Left ventricle myocardium inferior (tissue), 1 donor: ENCODE data around the gene EEIG1. TPM values are rescaled to one million over a fixed set of nuclear protein-coding genes. Genes with fewer than 3 reads are reported as not detected.

Experiments
- DNase-seq: peaks from one replicate; pipeline ENCODE4 v3.0.0-alpha.2; 2020
- H3K27ac ChIP-seq: fragments of 200-600 bp; replicated peaks from 2 replicates; pipeline ENCODE4 v1.8.0; 2021
- H3K27me3 ChIP-seq: fragments of 200-600 bp; 2 replicates; pipeline ENCODE4 v1.8.0; 2021; ENCODE audit warnings: low read depth
- H3K36me3 ChIP-seq: fragments of 200-600 bp; 2 replicates; pipeline ENCODE4 v1.8.0; 2021
- H3K4me1 ChIP-seq: fragments of 200-600 bp; 2 replicates; pipeline ENCODE4 v1.8.0; 2021
- H3K4me3 ChIP-seq: fragments of 200-600 bp; 2 replicates; pipeline ENCODE4 v1.8.0; 2021; ENCODE audit warnings: mild to moderate bottlenecking, moderate library complexity
- H3K9me3 ChIP-seq: fragments of 200-600 bp; replicated peaks from 2 replicates; pipeline ENCODE4 v1.8.0; 2021
- intact Hi-C: fragments of 100-400 bp; cut with micrococcal nuclease; formaldehyde crosslinking; loops from one replicate; pipeline ENCODE4 v1.11.0; 2022
- total RNA-seq: library from RNA; stranded (reverse); fragmentation: NEBNext Ultra II Directional; extraction: Animal tissue kit (Norgen Biotek cat#: 25700); gene quantifications from one replicate; pipeline ENCODE4 v1.2.1, GENCODE V29; 2021
- TF ChIP-seq, protein P1 (sequence below): fragments of 200-600 bp; IDR thresholded peaks from 2 replicates; pipeline ENCODE4 v1.8.0; 2021; ENCODE audit warnings: antibody characterized with exemption, mild to moderate bottlenecking, borderline replicate concordance
- donor health status: DM: no; HTN: yes; CAD: no; lungs with severe emphysema.

EEIG1 gene
- total RNA-seq, 1 donor from 2014 or later, result 20.7 TPM

DNA sequence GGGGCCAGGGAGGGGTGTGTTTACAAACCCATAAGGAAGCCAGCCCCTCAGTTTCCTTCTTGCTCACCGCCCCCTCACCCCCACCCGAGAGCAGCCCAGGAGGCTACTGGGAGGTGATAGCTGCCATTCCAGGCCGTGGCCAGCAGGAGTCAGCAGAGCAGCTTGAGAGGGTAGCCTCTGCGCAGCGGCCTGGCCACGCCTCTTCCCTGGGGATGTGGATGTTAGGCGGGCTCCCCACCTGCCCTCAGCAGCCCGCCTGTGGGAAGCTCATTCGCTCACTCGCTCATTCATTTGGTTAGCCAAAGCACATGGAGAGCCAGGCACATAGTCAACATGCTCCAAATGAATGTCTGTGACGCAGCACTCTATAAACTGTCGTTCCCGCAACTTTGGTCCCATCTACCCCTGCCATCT is 37.1 kb downstream of the EEIG1 start:
- TF ChIP-seq, protein P1, sequence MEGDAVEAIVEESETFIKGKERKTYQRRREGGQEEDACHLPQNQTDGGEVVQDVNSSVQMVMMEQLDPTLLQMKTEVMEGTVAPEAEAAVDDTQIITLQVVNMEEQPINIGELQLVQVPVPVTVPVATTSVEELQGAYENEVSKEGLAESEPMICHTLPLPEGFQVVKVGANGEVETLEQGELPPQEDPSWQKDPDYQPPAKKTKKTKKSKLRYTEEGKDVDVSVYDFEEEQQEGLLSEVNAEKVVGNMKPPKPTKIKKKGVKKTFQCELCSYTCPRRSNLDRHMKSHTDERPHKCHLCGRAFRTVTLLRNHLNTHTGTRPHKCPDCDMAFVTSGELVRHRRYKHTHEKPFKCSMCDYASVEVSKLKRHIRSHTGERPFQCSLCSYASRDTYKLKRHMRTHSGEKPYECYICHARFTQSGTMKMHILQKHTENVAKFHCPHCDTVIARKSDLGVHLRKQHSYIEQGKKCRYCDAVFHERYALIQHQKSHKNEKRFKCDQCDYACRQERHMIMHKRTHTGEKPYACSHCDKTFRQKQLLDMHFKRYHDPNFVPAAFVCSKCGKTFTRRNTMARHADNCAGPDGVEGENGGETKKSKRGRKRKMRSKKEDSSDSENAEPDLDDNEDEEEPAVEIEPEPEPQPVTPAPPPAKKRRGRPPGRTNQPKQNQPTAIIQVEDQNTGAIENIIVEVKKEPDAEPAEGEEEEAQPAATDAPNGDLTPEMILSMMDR, result peak; percentile 91
- peak overlapping the region; percentile 5 for H3K27ac ChIP-seq
- peaks cover 59% of the 10 kb centered on the region for H3K4me1 ChIP-seq
- H3K4me3 ChIP-seq, result no peak overlapping the region
- H3K9me3 ChIP-seq, result no peaks in the 10 kb centered on the region
- DNase-seq, result peak; percentile 86
- intact Hi-C loops, result loop anchor here (5.0 to 10.0 kb wide), 2 partner anchors 89 to 171 kb away; no protein-coding TSS in a partner anchor
- H3K36me3 ChIP-seq, result peaks cover 24% of the 10 kb centered on the region
- H3K27me3 ChIP-seq, result no peaks in the 10 kb centered on the region

DNA sequence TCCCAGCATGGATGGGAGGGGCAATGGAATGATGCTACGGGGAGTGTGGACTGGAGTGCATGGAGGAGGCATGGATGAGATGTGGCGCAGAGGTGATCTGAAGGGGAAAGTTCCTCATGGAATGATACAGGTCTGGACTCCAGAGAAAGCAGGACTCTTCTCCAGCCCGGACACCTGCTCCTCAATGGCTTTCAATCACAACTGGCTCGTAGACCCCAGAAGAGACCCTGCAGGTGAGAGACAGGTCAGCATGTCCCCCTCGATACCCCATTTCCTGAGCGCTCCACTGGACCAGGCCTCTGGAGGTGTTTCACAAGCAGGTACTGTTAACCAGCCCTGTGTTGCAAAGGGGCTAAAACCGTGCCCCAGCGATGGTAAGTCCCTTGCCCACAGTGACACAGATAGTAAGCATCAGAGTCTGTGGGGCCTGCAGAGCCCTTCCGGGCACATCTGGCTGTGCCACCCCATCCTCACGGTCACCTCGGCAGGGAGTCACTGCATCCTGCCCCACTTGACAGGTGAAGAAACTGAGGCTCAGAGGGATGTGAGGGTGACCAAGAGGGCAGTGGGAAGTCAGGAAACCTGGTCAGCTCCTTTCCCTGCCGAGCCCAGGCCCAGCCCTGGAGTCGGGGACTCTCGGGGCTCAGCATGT is 37.7 kb downstream of the EEIG1 start:
- no peak overlapping the region for H3K4me3 ChIP-seq
- intact Hi-C loops, result loop anchor here (5.0 to 10.0 kb wide), 2 partner anchors 89 to 172 kb away; no protein-coding TSS in a partner anchor
- DNase-seq, result no peak
- H3K36me3 ChIP-seq, result peaks cover 24% of the 10 kb centered on the region
- peak overlapping the region; percentile 5 for H3K27ac ChIP-seq
- no peaks in the 10 kb centered on the region for H3K9me3 ChIP-seq
- H3K4me1 ChIP-seq, result peaks cover 59% of the 10 kb centered on the region
- TF ChIP-seq, protein P1, result no peak
- no peaks in the 10 kb centered on the region for H3K27me3 ChIP-seq

DNA sequence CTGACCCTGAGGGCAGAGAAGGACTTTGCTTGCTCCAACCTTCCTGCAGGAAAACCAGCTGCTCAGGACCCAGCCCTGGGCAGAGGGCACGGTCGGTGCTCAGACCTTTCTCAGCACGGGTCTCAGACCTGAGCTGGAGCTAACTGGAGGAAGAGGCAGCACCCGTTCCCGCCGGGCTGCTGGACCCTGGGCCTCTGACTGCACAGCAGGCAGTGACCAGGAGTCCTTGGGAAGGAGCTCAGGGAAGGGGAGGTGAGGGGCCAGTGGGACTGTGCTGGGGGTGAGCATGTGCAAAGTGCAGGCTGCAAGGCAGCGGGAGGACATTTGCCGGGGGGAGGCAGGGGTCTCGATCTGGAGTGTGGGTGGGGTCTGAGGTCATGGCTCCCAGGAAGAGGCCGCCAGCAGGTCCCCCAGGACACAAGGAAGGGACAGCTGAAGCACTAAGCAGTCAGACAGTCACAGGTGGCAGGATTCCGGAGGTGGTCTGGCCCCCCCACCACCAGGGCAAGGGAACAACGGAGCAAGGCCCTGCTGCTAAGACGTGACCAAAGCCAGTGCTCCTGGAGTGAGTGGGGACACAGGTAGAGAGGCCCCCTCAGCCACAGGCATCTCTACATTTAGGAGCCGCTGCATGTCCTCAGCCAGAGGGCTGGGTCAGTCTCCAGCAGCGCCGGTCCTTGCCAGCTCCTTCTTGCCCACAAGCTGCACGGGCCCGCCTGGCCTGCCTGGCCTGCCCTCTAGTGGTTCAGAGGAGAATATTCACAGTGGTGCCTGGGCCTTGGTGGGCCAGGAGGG is 38.4 kb downstream of the EEIG1 start:
- Histone ChIP-seq H3K9me3 (no peaks in the 10 kb centered on the region), H3K4me3 (no peak overlapping the region), H3K27ac (peak overlapping the region; percentile 38), H3K36me3 (peaks cover 24% of the 10 kb centered on the region), H3K4me1 (peaks cover 57% of the 10 kb centered on the region), H3K27me3 (no peaks in the 10 kb centered on the region)
- intact Hi-C loops, result loop anchor here (5.0 to 10.0 kb wide), 2 partner anchors 90 to 172 kb away; no protein-coding TSS in a partner anchor
- TF ChIP-seq, protein P1, result peak; percentile 91
- DNase-seq, result peak; percentile 71

DNA sequence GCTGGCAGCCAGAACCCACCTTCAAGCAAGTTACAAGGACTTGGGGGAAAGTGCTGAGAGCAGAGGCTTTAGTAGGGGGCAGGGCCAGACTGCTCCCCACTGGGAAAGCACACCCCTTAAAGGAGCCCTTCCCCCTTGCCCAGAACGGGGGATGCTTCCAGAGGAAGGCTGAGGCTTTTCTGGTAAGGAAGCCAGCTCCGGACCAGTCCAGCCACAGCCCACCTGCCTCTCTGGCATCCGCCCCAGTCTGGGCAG is 38.9 kb downstream of the EEIG1 start:
- Histone ChIP-seq H3K27me3 (no peaks in the 10 kb centered on the region), H3K27ac (no peak overlapping the region), H3K4me3 (no peak overlapping the region), H3K36me3 (peaks cover 24% of the 10 kb centered on the region), H3K9me3 (no peaks in the 10 kb centered on the region), H3K4me1 (peaks cover 57% of the 10 kb centered on the region)
- no peak for DNase-seq
- TF ChIP-seq, protein P1, result no peak
- intact Hi-C loops, result loop anchor here (5.0 to 10.0 kb wide), 2 partner anchors 90 to 173 kb away; no protein-coding TSS in a partner anchor

DNA sequence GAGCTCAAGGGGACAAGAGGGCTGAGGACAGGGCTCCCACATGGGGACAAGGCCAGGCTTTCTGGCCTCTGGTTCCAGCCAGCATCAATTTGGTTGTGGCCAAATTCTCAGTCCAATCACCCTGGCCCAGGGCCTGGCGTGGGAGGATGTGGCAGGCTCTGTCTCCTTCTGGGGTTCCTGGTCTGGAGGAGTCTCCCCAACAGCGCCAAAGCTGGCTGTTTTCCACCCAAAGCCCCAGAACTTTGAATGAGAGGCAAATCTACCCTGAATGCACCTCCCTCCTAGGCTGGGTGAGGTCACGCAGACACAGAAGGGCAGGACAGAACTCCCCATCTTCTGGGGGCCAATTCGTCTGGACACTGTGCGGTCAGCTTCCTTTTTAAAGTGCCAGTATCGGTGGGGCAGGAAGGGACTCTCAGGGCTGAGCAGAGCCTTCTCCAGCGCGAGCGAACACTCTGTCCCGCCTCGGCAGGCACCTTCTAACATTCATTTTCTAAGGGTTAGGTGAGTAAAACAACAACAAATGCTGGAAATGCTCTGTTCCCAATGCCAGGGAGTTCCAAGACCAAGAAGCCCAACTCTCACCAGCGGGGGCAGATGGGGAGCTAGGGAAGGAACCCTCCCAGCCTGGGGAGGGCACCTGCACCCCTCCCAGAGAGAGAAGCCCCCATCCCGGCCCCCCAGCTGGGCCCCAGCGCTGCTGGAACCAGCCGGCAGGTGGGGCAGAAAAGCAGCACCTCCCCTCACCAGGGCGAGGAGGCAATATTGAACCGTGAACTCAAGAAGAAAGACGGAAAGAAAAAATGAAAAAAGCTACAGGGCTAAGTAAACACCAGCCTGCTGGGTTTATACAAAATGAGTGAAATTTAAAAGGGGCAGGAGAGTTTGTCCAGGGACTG is 39.5 kb downstream of the EEIG1 start:
- TF ChIP-seq, protein P1, result no peak
- no peaks in the 10 kb centered on the region for H3K9me3 ChIP-seq
- no peak overlapping the region for H3K4me3 ChIP-seq
- peaks cover 25% of the 10 kb centered on the region for H3K36me3 ChIP-seq
- H3K27ac ChIP-seq, result no peak overlapping the region
- no peaks in the 10 kb centered on the region for H3K27me3 ChIP-seq
- intact Hi-C loops, result loop anchor here (5.0 to 10.0 kb wide), 2 partner anchors 91 to 173 kb away; no protein-coding TSS in a partner anchor
- H3K4me1 ChIP-seq, result peaks cover 57% of the 10 kb centered on the region
- no peak for DNase-seq
